ENCODE results near the gene PRR12.

- no peak for TF ChIP-seq EZH2 (IDR thresholded peaks at IDR 0.05)
- no peak for TF ChIP-seq FOXP2 (optimal IDR thresholded peaks at IDR 0.05; ENCODE audit: control extremely low read depth, extremely low read length, insufficient read depth)
These were observed 31.5 kb upstream of the PRR12 start for GRCh38 chr19:49559443-49559842.
